Vagina (tissue), 2 donors: ENCODE results near the gene ADGRG6. TPM values are rescaled to one million over a fixed set of nuclear protein-coding genes. Genes with fewer than 3 reads are reported as not detected.
A peak's percentile ranks its signal among the peaks of the same experiment; 100 is the strongest.

Experiments used
- DNase-seq, 2 donors: peaks; one replicate each; pipeline ENCODE4 v3.0.0-alpha.2; 2017; ENCODE audit errors: extremely low spot score in 2 of 2
- H3K27ac ChIP-seq: fragments of 200-600 bp; sonication (generic); one replicate; pipeline ENCODE4 v1.5.1; 2019
- H3K27me3 ChIP-seq: fragments of 200-600 bp; sonication (generic); one replicate; pipeline ENCODE4 v1.5.1; 2019
- H3K36me3 ChIP-seq, 2 donors: fragments of 200-600 bp; sonication (generic); one replicate each; pipeline ENCODE4 v1.5.1; 2017 to 2019
- H3K4me1 ChIP-seq: fragments of 200-600 bp; sonication (generic); one replicate; pipeline ENCODE4 v1.5.1; 2019
- H3K4me3 ChIP-seq, 2 donors: fragments of 200-600 bp; sonication (generic); 1 replicate in 1 of 2; 2 replicates in 1 of 2; pipeline ENCODE4 v1.5.1; 2016 to 2019
- H3K9me3 ChIP-seq: fragments of 200-600 bp; sonication (generic); one replicate; pipeline ENCODE4 v1.5.1; 2019
- CTCF ChIP-seq, 3 experiments: fragments of 450-650 bp in 2 of 3; fragments of 200-600 bp in 1 of 3; sonication (generic) in 1 of 3; IDR thresholded peaks; one replicate each; pipeline ENCODE4 v1.5.1; 2017 to 2019; ENCODE audit warnings: antibody characterized with exemption in 3 of 3, mild to moderate bottlenecking in 2 of 3, moderate library complexity in 2 of 3
- POLR2A ChIP-seq, 2 donors: fragments of 450-650 bp; IDR thresholded peaks; one replicate each; pipeline ENCODE4 v1.6.1; 2017; ENCODE audit warnings: antibody characterized with exemption in 2 of 2, mild to moderate bottlenecking in 2 of 2, moderate library complexity in 2 of 2
- POLR2AphosphoS5 ChIP-seq, 2 donors: sonication (generic); formaldehyde crosslinking; IDR thresholded peaks; one replicate each; pipeline ENCODE4 v1.9.0; 2017; ENCODE audit warnings: antibody characterized with exemption in 2 of 2, mild to moderate bottlenecking in 2 of 2, low read depth in 1 of 2; ENCODE audit not compliant: insufficient read depth in 1 of 2
- intact Hi-C: fragments of 100-400 bp; cut with DNase I; formaldehyde crosslinking; loops from one replicate; pipeline ENCODE4 v1.15.1; 2023
- total RNA-seq: library from RNA; depleted of rRNA; stranded (reverse); fragments of >200 nt; gene quantifications from one replicate; pipeline ENCODE4 v1.2.3, GENCODE V29; 2016

ADGRG6 gene
- total RNA-seq, 1 donor from 2014 or later = 22.6 TPM

- peaks cover 4% of the 10 kb centered on the region for H3K4me1 ChIP-seq
- H3K36me3 ChIP-seq = no peaks in the 10 kb centered on the region
- intact Hi-C loops = no loop called here
- no peaks in the 10 kb centered on the region for H3K27me3 ChIP-seq
- DNase-seq = no peak
- peak overlapping the region; percentile 26 to 57 for H3K4me3 ChIP-seq
- no peak overlapping the region for H3K27ac ChIP-seq
- H3K9me3 ChIP-seq = no peaks in the 10 kb centered on the region
- TF ChIP-seq CTCF (IDR thresholded peaks at IDR 0.05) (no peak), POLR2A (IDR thresholded peaks at IDR 0.05) (no peak), POLR2AphosphoS5 (IDR thresholded peaks at IDR 0.05; ENCODE audit: insufficient read depth in 1 of 2, low read depth in 1 of 2) (no peak)
Measured at GRCh38 chr6:142302421-142303175, 791 bp downstream of the ADGRG6 start.

- H3K36me3 ChIP-seq = no peaks in the 10 kb centered on the region
- H3K9me3 ChIP-seq = no peaks in the 10 kb centered on the region
- peak overlapping the region in 1 of 2 donors; percentile 57 for H3K4me3 ChIP-seq
- TF ChIP-seq POLR2AphosphoS5 (IDR thresholded peaks at IDR 0.05; ENCODE audit: insufficient read depth in 1 of 2, low read depth in 1 of 2) (no peak), CTCF (IDR thresholded peaks at IDR 0.05) (no peak), POLR2A (IDR thresholded peaks at IDR 0.05) (no peak)
- no peak for DNase-seq
- no peak overlapping the region for H3K27ac ChIP-seq
- H3K27me3 ChIP-seq = no peaks in the 10 kb centered on the region
- intact Hi-C loops = no loop called here
- peaks cover 4% of the 10 kb centered on the region for H3K4me1 ChIP-seq
Measured at GRCh38 chr6:142303176-142303533, 1.3 kb downstream of the ADGRG6 start.

- Histone ChIP-seq H3K4me3 (no peak overlapping the region), H3K9me3 (no peaks in the 10 kb centered on the region), H3K27me3 (no peaks in the 10 kb centered on the region), H3K27ac (no peak overlapping the region), H3K4me1 (peaks cover 4% of the 10 kb centered on the region), H3K36me3 (no peaks in the 10 kb centered on the region)
- DNase-seq = no peak
- intact Hi-C loops = no loop called here
- TF ChIP-seq POLR2AphosphoS5 (IDR thresholded peaks at IDR 0.05; ENCODE audit: insufficient read depth in 1 of 2, low read depth in 1 of 2) (no peak), CTCF (IDR thresholded peaks at IDR 0.05) (no peak), POLR2A (IDR thresholded peaks at IDR 0.05) (no peak)
Measured at GRCh38 chr6:142304241-142304640, 2.4 kb downstream of the ADGRG6 start.

- TF ChIP-seq POLR2AphosphoS5 (IDR thresholded peaks at IDR 0.05; ENCODE audit: insufficient read depth in 1 of 2, low read depth in 1 of 2) = no peak
- TF ChIP-seq CTCF (IDR thresholded peaks at IDR 0.05) = no peak
- TF ChIP-seq POLR2A (IDR thresholded peaks at IDR 0.05) = no peak
- no peaks in the 10 kb centered on the region for H3K36me3 ChIP-seq
- no peaks in the 10 kb centered on the region for H3K27me3 ChIP-seq
- H3K4me1 ChIP-seq = no peaks in the 10 kb centered on the region
- H3K4me3 ChIP-seq = no peak overlapping the region
- no peaks in the 10 kb centered on the region for H3K9me3 ChIP-seq
- no peak overlapping the region for H3K27ac ChIP-seq
- intact Hi-C loops = no loop called here
- no peak for DNase-seq
Measured at GRCh38 chr6:142306736-142307135, 4.9 kb downstream of the ADGRG6 start.

GRCh38 chr6:142307963-142308748 lies 6.3 kb downstream of the ADGRG6 start:
- intact Hi-C loops = no loop called here
- Histone ChIP-seq H3K27ac (no peak overlapping the region), H3K4me3 (no peak overlapping the region), H3K27me3 (no peaks in the 10 kb centered on the region), H3K36me3 (no peaks in the 10 kb centered on the region), H3K4me1 (no peaks in the 10 kb centered on the region), H3K9me3 (no peaks in the 10 kb centered on the region)
- no peak for TF ChIP-seq CTCF (IDR thresholded peaks at IDR 0.05)
- no peak for TF ChIP-seq POLR2A (IDR thresholded peaks at IDR 0.05)
- TF ChIP-seq POLR2AphosphoS5 (IDR thresholded peaks at IDR 0.05; ENCODE audit: insufficient read depth in 1 of 2, low read depth in 1 of 2) = no peak
- no peak for DNase-seq
